Panc1 (cell line): ENCODE data around the gene UROC1. TPM values are rescaled to one million over a fixed set of nuclear protein-coding genes. Genes with fewer than 3 reads are reported as not detected.

ENCODE experiments used
- ATAC-seq: fragments of 200-7000 bp; cut with Tn5 transposase; 2 replicates; pipeline ENCODE4 v1.9.1; 2020; ENCODE audit warnings: mild to moderate bottlenecking, moderate library complexity
- BruUV-seq: library from RNA; stranded (reverse); fragments of 400-500 nt; replicated peaks from 2 replicates; lab custom pipeline; 2021; lab: Mats Ljungman, UMichigan
- CTCF ChIA-PET: fragments of 300-600 bp; sonication (Branson Sonifier 250); formaldehyde crosslinking; loops from one replicate; lab custom pipeline; 2022; ENCODE audit warnings: antibody characterized with exemption; lab: Charles Lee
- POLR2A ChIA-PET: fragments of 300-600 bp; sonication (Branson Sonifier 250); formaldehyde crosslinking; loops from one replicate; lab custom pipeline; 2022; ENCODE audit warnings: antibody characterized with exemption; lab: Charles Lee
- DNase-seq: peaks from one replicate; pipeline ENCODE4 v3.0.0-alpha.2; 2010; ENCODE audit warnings: low read depth, low spot score
- H3K27ac ChIP-seq: 2 replicates; pipeline ENCODE4 v1.5.1; 2011; ENCODE audit warnings: mild to moderate bottlenecking, low read length, inconsistent platforms
- H3K27me3 ChIP-seq: fragments of 200-500 bp; sonication (Bioruptor generic); 2 replicates; pipeline ENCODE4 v1.6.0; 2014; ENCODE audit warnings: low read length, inconsistent platforms; ENCODE audit not compliant: control insufficient read depth, insufficient read depth
- H3K36me3 ChIP-seq: fragments of 200-500 bp; sonication (Bioruptor generic); 2 replicates; pipeline ENCODE4 v1.5.1; 2014; ENCODE audit warnings: inconsistent platforms, mild to moderate bottlenecking, low read length, moderate library complexity; ENCODE audit not compliant: control insufficient read depth, insufficient read depth
- H3K4me1 ChIP-seq: 2 replicates; pipeline ENCODE4 v1.5.1; 2011; ENCODE audit warnings: inconsistent platforms, mild to moderate bottlenecking, low read length, moderate library complexity; ENCODE audit not compliant: control insufficient read depth, insufficient read depth
- H3K4me3 ChIP-seq, 2 experiments: 2 replicates each; pipeline ENCODE4 v1.5.1; 2011 to 2012; ENCODE audit warnings: low read depth in 2 of 2, low read length in 2 of 2, mild to moderate bottlenecking in 2 of 2, inconsistent platforms in 1 of 2, moderate library complexity in 1 of 2
- H3K9me3 ChIP-seq: fragments of 200-500 bp; sonication (Bioruptor generic); 2 replicates; pipeline ENCODE4 v1.5.1; 2014; ENCODE audit warnings: low read depth, mild to moderate bottlenecking, inconsistent platforms, low read length, moderate library complexity; ENCODE audit not compliant: control insufficient read depth, insufficient read depth
- CTCF ChIP-seq: fragments of 450-650 bp; IDR thresholded peaks from 2 replicates; pipeline ENCODE4 v1.5.1; 2017; ENCODE audit warnings: mild to moderate bottlenecking
- POLR2AphosphoS5 ChIP-seq: IDR thresholded peaks from 2 replicates; pipeline ENCODE4 v1.6.1; 2012; ENCODE audit warnings: mild to moderate bottlenecking, low read depth, low read length, moderate library complexity
- REST ChIP-seq, 2 experiments: IDR thresholded peaks; 2 replicates each; pipeline ENCODE4 v1.6.1; 2011 to 2012; ENCODE audit warnings: low read depth in 2 of 2, control low read depth in 1 of 2, low read length in 1 of 2, mild to moderate bottlenecking in 1 of 2, moderate library complexity in 1 of 2; ENCODE audit not compliant: insufficient read depth in 1 of 2
- SIN3A ChIP-seq: IDR thresholded peaks from 2 replicates; pipeline ENCODE4 v1.6.1; 2012; ENCODE audit warnings: low read depth, mild to moderate bottlenecking, low read length, moderate library complexity, borderline replicate concordance; ENCODE audit not compliant: insufficient read depth
- TCF7L2 ChIP-seq: IDR thresholded peaks from 2 replicates; pipeline ENCODE4 v1.6.1; 2011; ENCODE audit warnings: mild to moderate bottlenecking, low read depth, low read length, inconsistent platforms
- in situ Hi-C: cut with HindIII; loops from 2 replicates; pipeline ENCODE4 v1.10.0; 2016; ENCODE audit warnings: low sequenced_read_pairs, low pct_unique_long_range_greater_than_20kb
- intact Hi-C: fragments of 100-400 bp; cut with micrococcal nuclease; formaldehyde crosslinking; loops from one replicate; pipeline ENCODE4 v1.10.0; 2022; ENCODE audit not compliant: unreplicated experiment
- total RNA-seq: library from RNA; stranded (reverse); gene quantifications from one replicate; pipeline ENCODE4 v1.2.1, GENCODE V29; 2021; ENCODE audit not compliant: unreplicated experiment

UROC1 gene
- total RNA-seq, 1 experiment from 2014 or later, result not detected

- no TSS peak for BruUV-seq
- no peak for TF ChIP-seq REST (IDR thresholded peaks at IDR 0.05; ENCODE audit: insufficient read depth in 1 of 2, low read depth in 2 of 2, low read length in 1 of 2)
- intact Hi-C loops (no loop called here), in situ Hi-C loops (no loop called here)
- Histone ChIP-seq H3K4me3 (no peak overlapping the region), H3K36me3 (peaks cover under 1% of the 10 kb centered on the region; the same call in 1 of the 2 replicates), H3K27ac (no peak overlapping the region), H3K27me3 (no peaks in the 10 kb centered on the region), H3K9me3 (no peaks in the 10 kb centered on the region), H3K4me1 (no peaks in the 10 kb centered on the region)
- CTCF ChIA-PET, result interaction anchor here (0.5 kb wide), 1 partner anchor 975 kb away, joined by 3 read pairs; no protein-coding TSS in a partner anchor
- POLR2A ChIA-PET, result no interaction called here
- ATAC-seq (no peak), DNase-seq (no peak)
These were observed 37.4 kb downstream of the UROC1 start for GRCh38 chr3:126480206-126480605.

DNA sequence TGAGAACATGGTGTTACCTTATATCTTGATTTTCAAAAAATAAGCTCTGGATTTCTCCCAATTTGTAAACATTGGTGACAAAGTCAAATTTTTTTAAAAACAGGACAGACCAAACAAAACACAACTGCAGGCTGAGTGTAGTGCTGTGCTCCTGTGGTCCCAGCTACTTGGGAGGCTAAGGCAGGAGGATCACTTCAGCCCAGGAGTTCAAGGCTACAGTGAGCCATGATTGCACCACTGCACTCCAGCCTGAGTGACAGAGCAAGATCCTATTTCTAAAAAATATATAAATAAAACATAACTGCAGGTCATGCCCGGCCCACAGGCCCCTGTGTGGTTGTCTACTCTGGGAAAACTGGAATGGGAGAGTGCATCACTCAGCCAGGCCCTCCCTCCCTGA lies 37.9 kb downstream of the UROC1 start:
- no peak for ATAC-seq
- POLR2A ChIA-PET, result no interaction called here
- CTCF ChIA-PET, result no interaction called here
- H3K36me3 ChIP-seq, result peaks cover 2% of the 10 kb centered on the region; the same call in 1 of the 2 replicates
- BruUV-seq, result no TSS peak
- intact Hi-C loops (no loop called here), in situ Hi-C loops (no loop called here)
- H3K4me3 ChIP-seq, result no peak overlapping the region
- H3K9me3 ChIP-seq, result no peaks in the 10 kb centered on the region
- DNase-seq, result no peak
- no peaks in the 10 kb centered on the region for H3K27me3 ChIP-seq
- H3K27ac ChIP-seq, result no peak overlapping the region
- H3K4me1 ChIP-seq, result no peaks in the 10 kb centered on the region
- TF ChIP-seq POLR2AphosphoS5 (no peak), REST (IDR thresholded peaks at IDR 0.05; ENCODE audit: insufficient read depth in 1 of 2, low read depth in 2 of 2, low read length in 1 of 2) (no peak), TCF7L2 (no peak), CTCF (no peak), SIN3A (no peak)
